NT2/D1 (cell line): ENCODE measurements around the gene VWA8.

Experiments used
- YY1 ChIP-seq: IDR thresholded peaks from 2 replicates; pipeline ENCODE4 v1.6.1; 2011; ENCODE audit not compliant: insufficient read length, insufficient read depth
- ZNF274 ChIP-seq: IDR thresholded peaks from 2 replicates; pipeline ENCODE4 v1.6.1; 2011; ENCODE audit warnings: mild to moderate bottlenecking, low read depth, low read length

GRCh38 chr13:41565846-41566245, 395.1 kb downstream of the VWA8 start:
- TF ChIP-seq ZNF274, result no peak
- TF ChIP-seq YY1, result no peak
